ENCODE measurements around the gene APC2.

DNA sequence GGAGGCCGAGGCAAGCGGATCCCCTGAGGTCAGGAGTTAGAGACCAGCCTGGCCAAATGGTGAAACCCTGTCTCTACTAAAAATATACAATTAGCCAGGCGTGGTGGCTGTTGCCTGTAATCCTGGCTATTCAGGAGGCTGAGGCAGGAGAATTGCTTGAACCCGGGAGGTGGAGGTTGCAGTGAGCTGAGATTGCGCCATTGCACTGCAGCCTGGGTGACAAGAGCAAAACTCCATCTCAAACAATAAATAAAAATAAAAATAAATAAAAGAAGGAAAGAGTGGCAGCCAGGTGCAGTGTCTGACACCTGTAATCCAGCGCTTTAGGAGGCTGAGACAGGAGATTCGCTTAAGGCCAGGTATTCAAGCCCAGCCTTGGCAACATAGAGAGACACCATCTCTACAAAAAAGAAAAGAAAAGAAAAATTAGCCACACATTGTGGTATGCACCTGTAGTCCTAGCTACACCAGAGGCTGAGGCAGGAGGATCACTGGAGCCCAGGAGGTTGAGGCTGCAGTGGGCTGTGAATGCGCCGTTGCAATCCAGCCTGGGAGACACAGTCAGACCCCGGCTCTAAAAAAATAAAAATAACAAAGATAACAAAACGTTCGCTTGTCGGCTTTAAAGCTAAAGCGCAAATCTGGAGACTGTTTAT is 52.6 kb downstream of the APC2 start:
- no peak for TF ChIP-seq POLR2A (IDR thresholded peaks at IDR 0.05; ENCODE audit: low read length)
- no peak for TF ChIP-seq GATA1 (IDR thresholded peaks at IDR 0.05; ENCODE audit: low read depth, low read length)
